Activated T-helper 9 cell treated with anti-CD3 and anti-CD28 coated beads, Interleukin-2, amount 50 U/mL, for 16 hours (primary cell): ENCODE data around the gene CYP46A1.

ENCODE experiments used
- DNase-seq: peaks from one replicate; pipeline ENCODE4 v3.0.0-alpha.2; 2020; ENCODE audit warnings: low read depth

The CYP46A1 gene

GRCh38 chr14:99745307-99745951 is 61.3 kb downstream of the CYP46A1 start:
- no peak for DNase-seq

- DNase-seq = no peak
Measured at GRCh38 chr14:99747167-99747566, 63.1 kb downstream of the CYP46A1 start.

- no peak for DNase-seq
Measured at GRCh38 chr14:99747582-99748330, 63.7 kb downstream of the CYP46A1 start.

- DNase-seq = no peak
Measured at GRCh38 chr14:99748529-99748928, 64.4 kb downstream of the CYP46A1 start.

- DNase-seq = no peak
Measured at GRCh38 chr14:99749142-99749541, 65.0 kb downstream of the CYP46A1 start.

- no peak for DNase-seq
Measured at GRCh38 chr14:99749763-99750715, 65.9 kb downstream of the CYP46A1 start.

GRCh38 chr14:99750746-99751450 is 66.8 kb downstream of the CYP46A1 start:
- DNase-seq = no peak

GRCh38 chr14:99751539-99752485 is 67.7 kb downstream of the CYP46A1 start:
- DNase-seq = no peak

- DNase-seq = no peak
Measured at GRCh38 chr14:99752486-99753121, 68.5 kb downstream of the CYP46A1 start.

- no peak for DNase-seq
Measured at GRCh38 chr14:99753225-99754140, 69.4 kb downstream of the CYP46A1 start.

GRCh38 chr14:99754141-99755067 is 70.3 kb downstream of the CYP46A1 start:
- no peak for DNase-seq

- no peak for DNase-seq
Measured at GRCh38 chr14:99755068-99755405, 70.9 kb downstream of the CYP46A1 start.

GRCh38 chr14:99755629-99756603 is 71.8 kb downstream of the CYP46A1 start:
- DNase-seq = no peak

- DNase-seq = no peak
Measured at GRCh38 chr14:99756796-99757195, 72.7 kb downstream of the CYP46A1 start.

- DNase-seq = no peak
Measured at GRCh38 chr14:99757331-99758070, 73.4 kb downstream of the CYP46A1 start.

- no peak for DNase-seq
Measured at GRCh38 chr14:99758121-99758821, 74.2 kb downstream of the CYP46A1 start.
